ENCODE data around the gene ADGRL1. TPM values are rescaled to one million over a fixed set of nuclear protein-coding genes. Genes with fewer than 3 reads are reported as not detected.

ADGRL1 gene
- total and polyA plus RNA-seq, 2 donors, result 18.0 to 23.6 TPM

DNA sequence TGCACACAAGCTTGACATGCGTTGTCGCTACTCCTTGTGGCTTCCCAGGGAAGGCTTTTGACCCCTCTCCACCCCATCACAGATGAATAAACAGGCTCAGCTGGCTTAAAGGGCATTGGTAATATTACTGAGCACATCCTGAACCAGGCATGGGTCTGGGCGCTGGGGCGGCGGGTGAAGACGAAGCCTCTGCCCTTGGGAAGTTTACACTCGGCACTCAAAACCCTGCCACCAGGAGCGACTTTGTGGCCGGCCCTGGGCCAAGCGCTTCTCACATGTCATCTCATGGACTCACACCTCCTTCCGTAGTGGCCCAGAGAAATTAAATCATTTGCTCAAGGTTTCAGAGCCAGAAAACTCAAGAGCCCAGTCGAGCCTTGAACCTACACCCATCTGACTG is 37.0 kb downstream of the ADGRL1 start:
- H3K27ac ChIP-seq (ENCODE audit: low read depth), result no peak overlapping the region
- no peak overlapping the region for H3K4me3 ChIP-seq (ENCODE audit: low read depth, low read length)
- no peak for DNase-seq (ENCODE audit: extremely low spot score)
- H3K4me1 ChIP-seq (ENCODE audit: insufficient read depth), result no peaks in the 10 kb centered on the region
- H3K36me3 ChIP-seq (ENCODE audit: insufficient read depth), result no peaks in the 10 kb centered on the region
- 92% methylated on average over 12 of the region's 12 CpGs for WGBS

DNA sequence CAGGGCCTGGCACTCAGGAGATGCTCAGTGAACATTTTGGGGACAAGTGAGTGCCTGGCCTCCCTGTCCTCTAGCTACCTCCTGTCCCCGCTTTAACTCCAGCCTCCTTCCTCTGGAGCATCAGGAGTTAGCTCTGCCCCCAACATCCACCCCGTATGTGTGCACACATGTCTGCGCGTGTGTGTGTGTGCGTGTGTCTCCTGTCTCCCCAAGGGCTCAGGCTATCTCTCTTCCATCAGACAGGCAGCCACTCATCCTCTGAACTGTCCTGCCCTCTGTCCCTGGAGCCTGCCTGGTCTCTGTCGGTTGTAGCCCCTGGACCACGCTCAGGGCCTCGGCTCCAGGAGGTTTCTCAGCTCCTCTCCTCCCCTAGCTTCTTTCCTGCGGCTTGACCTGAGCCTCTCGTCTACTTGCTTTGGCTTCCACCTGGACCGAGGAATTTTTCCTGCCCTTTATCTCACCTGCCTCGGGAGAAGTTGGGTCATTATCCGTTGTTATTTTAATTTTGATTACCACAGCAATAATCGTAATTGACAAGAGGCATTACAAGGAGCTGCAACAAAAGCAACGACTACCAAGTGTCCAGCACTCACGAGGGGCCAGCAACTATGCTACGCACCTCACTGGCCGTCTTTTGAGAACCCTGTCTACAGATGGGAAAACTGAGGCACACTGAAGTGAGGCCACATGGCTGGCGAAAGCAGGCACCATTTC is 37.6 kb downstream of the ADGRL1 start:
- H3K4me1 ChIP-seq (ENCODE audit: insufficient read depth), result no peaks in the 10 kb centered on the region
- H3K4me3 ChIP-seq (ENCODE audit: low read depth, low read length), result no peak overlapping the region
- 81% methylated on average over 19 of the region's 19 CpGs for WGBS
- H3K27ac ChIP-seq (ENCODE audit: low read depth), result no peak overlapping the region
- no peaks in the 10 kb centered on the region for H3K36me3 ChIP-seq (ENCODE audit: insufficient read depth)
- no peak for DNase-seq (ENCODE audit: extremely low spot score)

DNA sequence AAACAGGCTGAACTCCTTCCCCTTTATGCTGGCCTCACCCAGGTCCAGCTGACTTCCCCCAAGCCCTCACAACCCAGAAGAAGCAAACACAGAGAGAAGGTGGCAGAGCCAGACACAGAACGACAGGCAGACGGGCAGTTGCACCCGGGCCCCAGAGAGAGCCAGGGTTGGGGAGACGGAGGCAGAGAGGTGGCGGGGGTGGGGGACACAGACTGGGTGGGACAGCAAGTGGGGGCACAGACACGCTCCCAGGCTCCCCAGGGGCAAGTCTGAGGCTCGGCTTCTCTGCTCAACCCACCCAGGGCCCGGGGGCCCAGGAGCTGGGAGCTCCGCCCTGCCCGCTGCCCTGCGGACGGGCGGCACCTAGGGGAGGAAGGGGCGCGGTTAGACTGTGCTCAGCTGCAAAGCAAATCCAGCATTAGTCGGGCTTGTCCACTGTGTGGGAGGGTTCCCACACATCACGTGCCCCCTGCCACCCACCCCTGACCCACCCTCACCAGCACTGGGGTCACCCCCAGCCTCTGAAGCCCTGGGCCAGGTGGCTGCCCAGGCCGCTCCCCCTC is 38.3 kb downstream of the ADGRL1 start:
- H3K27ac ChIP-seq (ENCODE audit: low read depth), result no peak overlapping the region
- H3K4me1 ChIP-seq (ENCODE audit: insufficient read depth), result no peaks in the 10 kb centered on the region
- DNase-seq (ENCODE audit: extremely low spot score), result no peak
- H3K4me3 ChIP-seq (ENCODE audit: low read depth, low read length), result no peak overlapping the region
- no peaks in the 10 kb centered on the region for H3K36me3 ChIP-seq (ENCODE audit: insufficient read depth)
- WGBS, result 56% methylated on average over 18 of the region's 18 CpGs

DNA sequence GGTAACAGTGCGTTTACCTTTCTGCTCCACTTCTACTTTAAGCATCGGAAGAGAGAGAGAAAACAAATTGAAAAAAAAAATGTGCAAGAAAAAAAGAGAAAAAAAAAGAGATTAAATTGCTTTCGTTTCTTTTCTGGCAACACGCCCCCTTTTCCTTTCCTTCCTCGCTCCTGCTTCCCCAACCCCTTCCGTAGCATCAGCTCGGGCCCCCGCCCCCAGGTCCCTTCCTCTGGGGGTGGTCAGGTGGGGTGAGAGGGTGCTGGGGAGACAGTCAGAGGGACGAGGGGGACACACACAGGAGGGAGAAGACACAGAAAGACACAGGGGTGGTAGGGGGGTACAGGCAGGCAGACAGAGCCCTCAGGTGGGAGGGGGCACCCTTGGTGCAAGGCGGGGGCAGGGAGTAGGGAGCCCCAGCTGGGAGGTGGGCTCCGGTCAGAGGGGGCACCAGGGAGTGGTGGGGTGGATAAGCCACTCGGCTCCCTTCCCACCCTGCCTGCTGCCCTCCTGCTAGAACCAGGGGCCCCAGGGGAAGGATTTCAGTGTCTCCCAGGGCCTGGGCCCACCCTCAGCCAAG is 38.9 kb downstream of the ADGRL1 start:
- Histone ChIP-seq H3K27ac (ENCODE audit: low read depth) (no peak overlapping the region), H3K4me3 (ENCODE audit: low read depth, low read length) (no peak overlapping the region), H3K36me3 (ENCODE audit: insufficient read depth) (no peaks in the 10 kb centered on the region), H3K4me1 (ENCODE audit: insufficient read depth) (no peaks in the 10 kb centered on the region)
- DNase-seq (ENCODE audit: extremely low spot score), result no peak
- 50% methylated on average over 12 of the region's 12 CpGs for WGBS

DNA sequence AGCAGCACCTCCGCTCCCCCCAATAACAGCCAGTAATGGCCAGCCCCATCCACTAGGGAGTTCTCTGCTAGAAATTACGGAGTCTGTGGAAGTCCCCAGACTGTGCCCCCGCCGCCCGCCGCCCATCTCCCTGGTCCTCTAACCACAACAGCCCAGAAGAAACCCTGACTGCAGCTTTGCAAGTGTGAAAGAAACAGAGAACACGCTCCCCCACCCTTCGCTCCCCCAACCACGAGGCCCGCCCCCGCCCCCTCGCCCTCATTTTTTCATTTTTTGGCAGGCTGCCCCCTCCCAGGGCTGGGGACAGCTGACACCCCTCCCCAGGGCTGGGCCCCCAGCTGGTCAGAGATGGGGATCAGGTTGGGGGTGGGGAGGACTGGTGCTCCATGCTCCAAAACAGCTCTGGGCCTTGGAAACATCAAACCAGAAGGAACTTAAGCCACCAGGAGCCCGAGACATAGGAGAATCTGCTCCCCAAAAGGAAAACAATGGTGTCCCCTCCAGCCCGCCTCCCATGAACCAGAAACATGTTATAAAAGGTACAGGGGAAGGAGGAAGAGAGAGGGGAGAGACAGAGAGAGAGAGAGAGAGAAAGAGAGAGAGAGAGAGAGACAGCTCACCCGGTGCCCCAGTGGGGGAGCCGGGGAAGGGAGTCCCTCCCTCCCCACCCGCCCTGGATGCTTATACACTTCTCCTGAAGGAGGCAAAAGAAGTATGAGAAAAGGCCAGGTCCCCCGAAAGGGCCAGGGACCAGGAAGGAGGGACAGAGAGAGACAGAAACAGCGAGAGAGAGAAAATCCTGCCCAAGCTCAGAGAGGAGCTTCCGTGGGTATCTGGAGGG is 39.8 kb downstream of the ADGRL1 start:
- 60% methylated on average over 20 of the region's 20 CpGs for WGBS
- H3K27ac ChIP-seq (ENCODE audit: low read depth), result no peak overlapping the region
- H3K36me3 ChIP-seq (ENCODE audit: insufficient read depth), result no peaks in the 10 kb centered on the region

DNA sequence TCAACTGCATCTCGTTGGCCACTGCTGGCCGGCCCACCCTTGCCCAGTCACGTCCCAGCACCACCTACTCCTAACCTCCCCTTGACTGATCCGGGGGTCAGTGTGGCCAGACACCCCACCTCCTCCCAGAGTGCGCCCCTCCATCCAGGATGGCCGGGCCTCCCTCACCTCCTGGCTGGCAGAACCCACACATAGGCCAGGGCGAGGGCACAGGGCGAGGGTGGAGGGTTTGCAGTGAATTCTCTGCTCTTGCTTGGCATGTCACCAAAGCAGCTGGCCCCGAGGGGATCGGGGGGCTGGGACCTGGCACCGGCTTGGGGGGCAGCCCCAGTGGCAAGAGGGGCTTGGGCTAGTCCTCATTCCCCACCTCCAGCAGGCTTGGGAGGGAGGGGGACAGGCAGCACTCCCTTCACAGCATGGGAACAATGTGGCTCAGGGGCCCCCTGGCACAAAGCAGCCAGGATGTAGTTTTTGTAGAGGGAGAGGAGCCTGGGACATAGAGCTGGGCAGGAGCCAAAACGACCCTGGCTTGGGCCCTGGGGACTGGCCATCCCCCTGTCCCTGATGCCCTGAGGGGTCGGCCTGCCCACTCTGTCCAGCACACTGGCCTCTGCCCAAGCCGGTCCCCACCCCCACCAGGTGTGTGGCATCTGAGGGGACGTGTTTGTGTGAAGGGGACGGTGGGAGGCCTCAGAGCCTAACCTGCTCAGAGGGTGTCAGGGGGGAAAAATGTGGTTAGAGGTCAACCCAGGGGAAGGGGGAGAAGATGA is 41.1 kb downstream of the ADGRL1 start:
- Histone ChIP-seq H3K4me3 (ENCODE audit: low read depth, low read length) (no peak overlapping the region), H3K4me1 (ENCODE audit: insufficient read depth) (no peaks in the 10 kb centered on the region), H3K36me3 (ENCODE audit: insufficient read depth) (no peaks in the 10 kb centered on the region), H3K27ac (ENCODE audit: low read depth) (no peak overlapping the region)
- no peak for DNase-seq (ENCODE audit: extremely low spot score)
- 77% methylated on average over 16 of the region's 16 CpGs for WGBS

More for the DNA sequence above, 39.8 kb downstream of the ADGRL1 start:
- Histone ChIP-seq H3K4me3 (ENCODE audit: low read depth, low read length) (no peak overlapping the region), H3K4me1 (ENCODE audit: insufficient read depth) (no peaks in the 10 kb centered on the region)
- DNase-seq (ENCODE audit: extremely low spot score), result no peak

DNA sequence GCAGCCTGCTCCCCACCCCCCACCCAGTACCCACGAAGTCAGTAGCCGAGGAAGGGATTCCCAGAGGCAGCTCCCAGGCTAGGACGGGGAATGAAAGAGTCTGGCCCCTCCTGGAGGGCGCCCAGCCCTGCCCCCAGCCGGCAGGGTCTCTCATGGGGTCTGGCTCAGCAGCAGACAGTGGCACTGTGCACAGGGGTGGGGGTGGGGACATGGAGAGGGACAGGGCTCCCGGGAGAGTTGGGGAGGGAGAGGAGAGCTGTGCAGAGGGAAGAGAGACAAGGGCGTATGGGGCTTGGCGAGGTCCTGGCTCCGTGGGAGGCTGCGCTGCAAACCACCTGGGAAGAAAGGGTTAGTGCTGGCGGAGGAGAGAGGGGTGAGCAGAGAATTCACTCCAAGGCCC is 41.9 kb downstream of the ADGRL1 start:
- Histone ChIP-seq H3K4me3 (ENCODE audit: low read depth, low read length) (no peak overlapping the region), H3K27ac (ENCODE audit: low read depth) (no peak overlapping the region), H3K4me1 (ENCODE audit: insufficient read depth) (no peaks in the 10 kb centered on the region), H3K36me3 (ENCODE audit: insufficient read depth) (no peaks in the 10 kb centered on the region)
- WGBS, result 72% methylated on average over 11 of the region's 11 CpGs
- no peak for DNase-seq (ENCODE audit: extremely low spot score)

DNA sequence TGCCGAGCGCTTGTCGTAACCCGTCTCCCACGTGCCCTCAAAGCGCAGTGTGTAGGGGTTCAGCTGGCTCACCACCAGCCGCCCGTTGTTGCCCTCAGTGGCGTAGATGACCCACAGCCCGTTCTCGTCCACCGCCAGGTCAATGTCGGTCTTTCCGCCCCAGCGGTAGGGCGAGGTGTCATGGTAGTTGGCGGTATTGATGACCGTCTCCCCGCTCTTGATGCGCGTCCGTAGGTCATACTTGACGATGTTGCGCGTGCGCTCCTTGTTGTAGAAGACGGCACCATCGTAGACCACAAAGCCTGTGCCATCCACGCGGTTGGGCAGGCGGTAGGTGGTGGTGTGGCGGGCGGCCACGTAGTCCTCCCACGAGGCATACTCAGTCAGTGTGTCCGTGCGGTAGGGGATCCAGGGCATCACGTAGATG is 43.1 kb downstream of the ADGRL1 start:
- DNase-seq (ENCODE audit: extremely low spot score), result no peak
- 98% methylated on average over 38 of the region's 38 CpGs for WGBS
- no peak overlapping the region for H3K27ac ChIP-seq (ENCODE audit: low read depth)
- no peaks in the 10 kb centered on the region for H3K4me1 ChIP-seq (ENCODE audit: insufficient read depth)
- H3K4me3 ChIP-seq (ENCODE audit: low read depth, low read length), result no peak overlapping the region
- H3K36me3 ChIP-seq (ENCODE audit: insufficient read depth), result no peaks in the 10 kb centered on the region

DNA sequence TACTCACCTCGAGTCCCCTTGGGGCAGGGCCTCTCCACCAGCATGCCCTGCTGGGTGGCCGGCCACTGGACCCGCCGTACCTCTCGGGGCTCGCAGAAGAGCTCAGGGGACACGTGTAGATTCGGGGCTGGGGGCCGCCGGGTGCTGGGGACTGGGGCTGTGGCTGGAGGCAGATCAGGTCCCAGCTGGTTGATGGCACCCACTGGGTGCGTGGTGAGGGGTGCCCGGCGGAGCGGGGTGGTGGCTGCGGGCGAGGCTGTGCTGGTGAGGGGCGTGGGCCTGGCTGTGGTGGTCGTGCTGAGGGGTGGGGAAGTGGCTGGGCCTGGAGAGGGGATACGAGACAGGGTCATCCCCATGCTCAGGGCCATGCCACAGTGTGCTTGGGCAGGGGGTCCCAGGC is 44.7 kb downstream of the ADGRL1 start:
- no peak for DNase-seq (ENCODE audit: extremely low spot score)
- 93% methylated on average over 19 of the region's 19 CpGs for WGBS
- no peak overlapping the region for H3K27ac ChIP-seq (ENCODE audit: low read depth)
- H3K36me3 ChIP-seq (ENCODE audit: insufficient read depth), result no peaks in the 10 kb centered on the region
- H3K4me3 ChIP-seq (ENCODE audit: low read depth, low read length), result no peak overlapping the region
- no peaks in the 10 kb centered on the region for H3K4me1 ChIP-seq (ENCODE audit: insufficient read depth)

DNA sequence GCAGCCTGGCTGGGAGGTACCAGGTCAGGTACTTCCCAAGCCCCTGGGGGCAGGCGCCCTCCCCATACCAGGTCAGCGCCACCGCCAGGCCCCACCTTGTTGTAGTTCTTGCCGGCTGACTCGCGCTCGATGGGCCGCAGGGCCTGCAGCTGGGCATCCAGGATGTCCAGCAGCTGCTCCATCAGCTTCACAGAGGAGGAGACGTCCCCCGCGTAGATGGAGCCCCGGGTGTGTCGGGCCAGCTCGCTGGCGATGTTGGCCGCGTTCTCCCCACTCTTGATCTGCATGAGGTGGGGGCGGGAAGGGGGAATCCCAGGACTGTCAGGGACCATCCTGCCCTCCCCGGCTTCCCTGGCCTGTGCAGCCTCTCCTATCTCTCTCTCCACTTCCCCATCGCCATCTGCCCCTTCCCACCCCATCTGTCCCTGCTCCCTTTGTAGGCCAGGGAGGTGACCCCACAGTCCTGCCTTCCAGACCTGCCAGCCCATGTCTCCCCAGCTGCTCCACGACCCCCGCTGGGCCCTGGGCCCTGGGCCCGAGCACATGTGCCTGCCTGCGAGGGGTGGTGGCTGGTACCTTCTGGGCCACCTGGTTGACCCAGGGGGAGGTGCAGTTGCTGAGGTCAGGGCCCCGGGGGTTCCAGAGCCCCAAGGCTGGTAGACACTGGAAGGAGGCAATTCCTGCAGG is 45.8 kb downstream of the ADGRL1 start:
- H3K4me3 ChIP-seq (ENCODE audit: low read depth, low read length), result no peak overlapping the region
- no peaks in the 10 kb centered on the region for H3K4me1 ChIP-seq (ENCODE audit: insufficient read depth)
- no peak overlapping the region for H3K27ac ChIP-seq (ENCODE audit: low read depth)
- WGBS, result 91% methylated on average over 25 of the region's 25 CpGs
- no peaks in the 10 kb centered on the region for H3K36me3 ChIP-seq (ENCODE audit: insufficient read depth)
- no peak for DNase-seq (ENCODE audit: extremely low spot score)

DNA sequence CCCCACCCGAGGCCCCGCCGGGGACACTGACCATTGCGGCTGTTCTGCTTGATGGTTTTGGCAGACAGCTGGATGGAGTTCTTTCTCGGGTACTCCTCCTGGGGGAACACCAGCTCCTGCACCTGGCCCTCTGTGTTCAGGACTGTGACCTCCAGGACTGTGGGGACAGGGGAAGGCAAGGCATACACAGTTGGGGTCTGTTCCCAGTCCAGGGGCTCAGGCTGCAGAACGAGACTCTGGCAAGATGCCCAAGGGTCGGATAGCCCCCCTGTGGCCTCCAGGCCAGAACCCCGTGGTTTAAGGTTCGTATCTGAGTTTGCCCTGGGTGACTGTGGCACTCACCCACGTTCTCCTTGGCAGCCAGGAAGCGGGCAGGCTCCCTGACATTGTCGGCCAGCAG is 46.9 kb downstream of the ADGRL1 start:
- DNase-seq (ENCODE audit: extremely low spot score), result no peak
- Histone ChIP-seq H3K4me1 (ENCODE audit: insufficient read depth) (no peaks in the 10 kb centered on the region), H3K27ac (ENCODE audit: low read depth) (no peak overlapping the region), H3K4me3 (ENCODE audit: low read depth, low read length) (no peak overlapping the region), H3K36me3 (ENCODE audit: insufficient read depth) (no peaks in the 10 kb centered on the region)
- 71% methylated on average over 12 of the region's 12 CpGs for WGBS

DNA sequence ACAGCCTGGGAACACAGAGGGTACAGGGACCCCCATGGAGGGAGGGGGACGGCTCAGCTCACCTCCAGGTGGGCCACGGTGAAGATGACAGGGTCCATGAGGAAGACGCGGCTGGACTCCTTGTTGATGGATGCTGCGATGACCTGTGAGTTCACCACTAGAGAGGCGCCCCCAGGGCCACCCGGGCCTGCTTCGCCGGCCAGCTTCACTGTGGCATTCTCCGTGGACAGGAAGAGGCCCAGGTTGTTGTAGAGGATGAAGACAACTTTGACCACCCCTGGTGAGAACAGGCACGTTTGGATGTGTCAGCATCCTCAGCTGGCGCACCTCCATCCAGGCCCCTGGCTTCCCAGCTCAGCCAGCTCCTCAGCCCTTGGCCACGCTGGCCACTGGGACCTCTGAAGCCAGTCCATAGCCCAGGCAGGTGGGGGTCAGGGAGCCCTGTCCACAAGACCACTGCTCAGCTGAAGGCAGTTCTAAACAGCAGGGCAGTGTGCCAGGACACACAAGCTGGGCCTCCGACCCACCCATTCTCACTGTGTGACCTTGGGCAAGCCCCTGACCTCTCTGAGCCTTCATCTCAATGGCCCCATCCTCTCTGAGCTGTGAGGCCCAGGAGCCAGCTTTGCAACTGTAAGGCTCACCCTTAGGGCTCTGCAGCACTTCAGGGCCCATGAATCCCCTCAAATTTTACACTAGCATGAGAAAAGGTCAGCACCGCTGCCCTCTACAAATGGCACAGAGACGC is 47.5 kb downstream of the ADGRL1 start:
- 89% methylated on average over 16 of the region's 16 CpGs for WGBS
- DNase-seq (ENCODE audit: extremely low spot score), result no peak
- no peaks in the 10 kb centered on the region for H3K4me1 ChIP-seq (ENCODE audit: insufficient read depth)
- no peaks in the 10 kb centered on the region for H3K36me3 ChIP-seq (ENCODE audit: insufficient read depth)
- H3K27ac ChIP-seq (ENCODE audit: low read depth), result no peak overlapping the region
- H3K4me3 ChIP-seq (ENCODE audit: low read depth, low read length), result no peak overlapping the region
